ENCODE results near the gene ZNF219. TPM values are rescaled to one million over a fixed set of nuclear protein-coding genes. Genes with fewer than 3 reads are reported as not detected.

The ZNF219 gene
- total and polyA plus RNA-seq, 2 of the 13 experiments (the other 11 are each of a cell fraction or from before 2014, with no cell fraction given): 34.5 to 36.6 TPM

GRCh38 chr14:21048638-21049037 lies 49.8 kb downstream of the ZNF219 start (continued):
- TF ChIP-seq ZFP1 (CRISPR knock-in tag; IDR thresholded peaks at IDR 0.05) (no peak), CHD2 (IDR thresholded peaks at IDR 0.05; ENCODE audit: low read depth, low read length) (no peak), ELF3 (CRISPR knock-in tag; IDR thresholded peaks at IDR 0.05) (peak; percentile 77; the same call in 1 of the 2 replicates), ETV5 (CRISPR knock-in tag; IDR thresholded peaks at IDR 0.05; ENCODE audit: borderline replicate concordance) (peak; percentile 82), RARA (CRISPR knock-in tag; IDR thresholded peaks at IDR 0.05) (peak; percentile 80), HOMEZ (CRISPR knock-in tag; IDR thresholded peaks at IDR 0.05; ENCODE audit: low read depth) (no peak), ZNF567 (CRISPR knock-in tag; IDR thresholded peaks at IDR 0.05; ENCODE audit: borderline replicate concordance) (0 out of 2 replicates have a peak, but pooled peaks have one; percentile 57), ZNF484 (CRISPR knock-in tag; IDR thresholded peaks at IDR 0.05; ENCODE audit: borderline replicate concordance, low read depth) (no peak), ZC3H13 (CRISPR knock-in tag; IDR thresholded peaks at IDR 0.05) (no peak), SP5 (CRISPR knock-in tag; IDR thresholded peaks at IDR 0.05; ENCODE audit: borderline replicate concordance, low read depth) (peak; percentile 83), GPN1 (CRISPR knock-in tag; IDR thresholded peaks at IDR 0.05; ENCODE audit: borderline replicate concordance) (no peak), NR1H2 (CRISPR knock-in tag; IDR thresholded peaks at IDR 0.05; ENCODE audit: borderline replicate concordance, low read depth) (no peak), TOE1 (CRISPR knock-in tag; IDR thresholded peaks at IDR 0.05) (no peak), HNRNPLL (IDR thresholded peaks at IDR 0.05; ENCODE audit: low read depth, low read length, poor library complexity, severe bottlenecking) (no peak), SSRP1 (CRISPR knock-in tag; IDR thresholded peaks at IDR 0.05) (no peak), FOXK1 (CRISPR knock-in tag; IDR thresholded peaks at IDR 0.05; ENCODE audit: borderline replicate concordance, low read depth) (no peak), ZNF124 (CRISPR knock-in tag; IDR thresholded peaks at IDR 0.05) (no peak), ZNF101 (CRISPR knock-in tag; IDR thresholded peaks at IDR 0.05; ENCODE audit: borderline replicate concordance, low read depth) (no peak), TSC22D2 (CRISPR knock-in tag; IDR thresholded peaks at IDR 0.05; ENCODE audit: borderline replicate concordance) (no peak), MAF1 (CRISPR knock-in tag; IDR thresholded peaks at IDR 0.05; ENCODE audit: borderline replicate concordance) (no peak), SMAD9 (CRISPR knock-in tag; IDR thresholded peaks at IDR 0.05) (no peak), HNRNPUL1 (IDR thresholded peaks at IDR 0.05; ENCODE audit: low read depth, low read length) (no peak), ZNF510 (CRISPR knock-in tag; IDR thresholded peaks at IDR 0.05; ENCODE audit: low read depth) (no peak), SMAD3 (CRISPR knock-in tag; IDR thresholded peaks at IDR 0.05) (0 out of 2 replicates have a peak, but pooled peaks have one; percentile 42), RERE (CRISPR knock-in tag; IDR thresholded peaks at IDR 0.05; ENCODE audit: low read depth) (no peak), ZNF780A (CRISPR knock-in tag; IDR thresholded peaks at IDR 0.05) (no peak), ASH2L (IDR thresholded peaks at IDR 0.05; ENCODE audit: insufficient read length, low read depth, low read length) (peak; percentile 34)

All from HepG2 (cell line).